Kidney epithelial cell (primary cell): Measurements from ENCODE around the gene OTUD3. TPM values are rescaled to one million over a fixed set of nuclear protein-coding genes. Genes with fewer than 3 reads are reported as not detected.

Experiments
- DNase-seq: peaks from one replicate; pipeline ENCODE4 v3.0.0-alpha.2; 2010; ENCODE audit warnings: low read depth
- H3K27me3 ChIP-seq: 2 replicates; pipeline ENCODE4 v1.6.0; 2011; ENCODE audit warnings: low read length; ENCODE audit not compliant: control insufficient read depth, insufficient read depth
- H3K36me3 ChIP-seq: 2 replicates; pipeline ENCODE4 v1.5.1; 2011; ENCODE audit warnings: low read length; ENCODE audit not compliant: control insufficient read depth, insufficient read depth
- H3K4me3 ChIP-seq: 2 replicates; pipeline ENCODE4 v1.5.1; 2011; ENCODE audit warnings: low read depth, mild to moderate bottlenecking, control low read depth, low read length
- total RNA-seq: library from RNA; depleted of rRNA; stranded (reverse); fragments of >200 nt; gene quantifications from 2 replicates; pipeline ENCODE4 v1.2.3, GENCODE V29; 2015
- TF ChIP-seq, protein P1 (sequence below): IDR thresholded peaks from 2 replicates; pipeline ENCODE4 v1.5.1; 2011; ENCODE audit warnings: mild to moderate bottlenecking, moderate library complexity, low read length, control low read depth, inconsistent platforms; ENCODE audit not compliant: insufficient read depth, poor library complexity, severe bottlenecking

The OTUD3 gene
- total RNA-seq, 1 donor from 2014 or later, result 8.0 TPM

DNA sequence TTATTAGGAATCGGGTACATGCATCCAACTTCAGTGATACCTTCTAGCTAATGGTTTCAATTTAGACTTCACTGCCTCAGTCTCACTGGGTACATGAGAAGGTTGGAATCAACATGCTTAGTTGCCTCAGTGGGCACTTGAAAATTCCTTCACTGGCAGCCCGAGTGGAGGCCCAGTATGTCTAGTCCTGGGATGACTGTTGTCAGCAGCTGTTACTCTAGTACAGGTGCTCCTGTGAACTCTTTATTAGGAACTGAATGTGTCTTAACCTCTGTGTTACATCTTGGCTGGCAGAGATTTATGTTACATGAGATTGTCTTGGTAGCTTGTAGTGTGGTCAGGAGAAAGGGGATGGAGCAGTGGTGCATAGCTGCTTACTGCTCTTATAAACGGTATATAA lies 27.8 kb downstream of the OTUD3 start:
- no peaks in the 10 kb centered on the region for H3K27me3 ChIP-seq
- TF ChIP-seq, protein P1, sequence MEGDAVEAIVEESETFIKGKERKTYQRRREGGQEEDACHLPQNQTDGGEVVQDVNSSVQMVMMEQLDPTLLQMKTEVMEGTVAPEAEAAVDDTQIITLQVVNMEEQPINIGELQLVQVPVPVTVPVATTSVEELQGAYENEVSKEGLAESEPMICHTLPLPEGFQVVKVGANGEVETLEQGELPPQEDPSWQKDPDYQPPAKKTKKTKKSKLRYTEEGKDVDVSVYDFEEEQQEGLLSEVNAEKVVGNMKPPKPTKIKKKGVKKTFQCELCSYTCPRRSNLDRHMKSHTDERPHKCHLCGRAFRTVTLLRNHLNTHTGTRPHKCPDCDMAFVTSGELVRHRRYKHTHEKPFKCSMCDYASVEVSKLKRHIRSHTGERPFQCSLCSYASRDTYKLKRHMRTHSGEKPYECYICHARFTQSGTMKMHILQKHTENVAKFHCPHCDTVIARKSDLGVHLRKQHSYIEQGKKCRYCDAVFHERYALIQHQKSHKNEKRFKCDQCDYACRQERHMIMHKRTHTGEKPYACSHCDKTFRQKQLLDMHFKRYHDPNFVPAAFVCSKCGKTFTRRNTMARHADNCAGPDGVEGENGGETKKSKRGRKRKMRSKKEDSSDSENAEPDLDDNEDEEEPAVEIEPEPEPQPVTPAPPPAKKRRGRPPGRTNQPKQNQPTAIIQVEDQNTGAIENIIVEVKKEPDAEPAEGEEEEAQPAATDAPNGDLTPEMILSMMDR, result no peak
- DNase-seq, result no peak
- H3K4me3 ChIP-seq, result no peak overlapping the region
- H3K36me3 ChIP-seq, result peaks cover 7% of the 10 kb centered on the region

- no peak for DNase-seq
- Histone ChIP-seq H3K36me3 (peaks cover 7% of the 10 kb centered on the region), H3K4me3 (no peak overlapping the region), H3K27me3 (no peaks in the 10 kb centered on the region)
- TF ChIP-seq, protein P1, result no peak
Observed at GRCh38 chr1:19910650-19911049, 28.5 kb downstream of the OTUD3 start.

DNA sequence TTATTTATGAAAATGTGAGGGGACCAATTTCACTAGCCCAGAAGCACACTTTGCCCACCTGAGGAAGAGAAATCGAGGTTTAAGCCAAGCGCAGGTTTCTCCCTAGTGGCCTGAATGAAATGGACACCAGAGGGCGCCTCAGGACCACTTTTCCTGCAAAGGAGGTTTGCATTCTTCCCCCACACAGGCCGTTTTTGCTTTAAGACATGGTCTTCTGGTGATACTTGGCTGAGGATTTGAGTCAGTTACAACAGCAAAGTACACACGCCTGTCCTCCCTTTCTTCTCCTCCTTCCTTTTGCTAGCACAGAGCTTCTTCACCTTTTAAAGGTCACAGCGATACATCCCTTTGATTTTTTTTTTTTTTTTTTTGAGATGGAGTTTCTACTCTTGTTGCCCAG lies 35.9 kb downstream of the OTUD3 start:
- TF ChIP-seq, protein P1, result peak; percentile 90
- no peaks in the 10 kb centered on the region for H3K36me3 ChIP-seq
- H3K27me3 ChIP-seq, result no peaks in the 10 kb centered on the region
- no peak overlapping the region for H3K4me3 ChIP-seq
- DNase-seq, result peak; percentile 21

- TF ChIP-seq, protein P1, result no peak
- H3K4me3 ChIP-seq, result no peak overlapping the region
- H3K36me3 ChIP-seq, result no peaks in the 10 kb centered on the region
- no peak for DNase-seq
- no peaks in the 10 kb centered on the region for H3K27me3 ChIP-seq
Observed at GRCh38 chr1:19920132-19920710, 38.0 kb downstream of the OTUD3 start.

- no peak for DNase-seq
- Histone ChIP-seq H3K4me3 (no peak overlapping the region), H3K27me3 (no peaks in the 10 kb centered on the region), H3K36me3 (no peaks in the 10 kb centered on the region)
- TF ChIP-seq, protein P1, result no peak
Observed at GRCh38 chr1:19921310-19921709, 39.1 kb downstream of the OTUD3 start.

- Histone ChIP-seq H3K27me3 (no peaks in the 10 kb centered on the region), H3K36me3 (no peaks in the 10 kb centered on the region), H3K4me3 (no peak overlapping the region)
- DNase-seq, result no peak
- TF ChIP-seq, protein P1, result no peak
Observed at GRCh38 chr1:19922015-19922688, 40.0 kb downstream of the OTUD3 start.
